SU-DHL-6 (cell line): ENCODE results near the gene PLA2G4B.

Source experiments
- CTCF ChIP-seq: fragments of 200-600 bp; sonication (generic); IDR thresholded peaks from one replicate; pipeline ENCODE4 v1.5.1; 2017; ENCODE audit warnings: antibody characterized with exemption, mild to moderate bottlenecking, low read length, moderate library complexity; ENCODE audit not compliant: insufficient read depth, poor library complexity, severe bottlenecking
- EZH2phosphoT487 ChIP-seq: fragments of 200-600 bp; sonication (generic), shearing (Covaris generic); conservative IDR thresholded peaks from 2 replicates; pipeline ENCODE4 v1.6.1; 2018; ENCODE audit warnings: mild to moderate bottlenecking, antibody characterized with exemption, low read length, moderate library complexity, mixed read lengths

DNA sequence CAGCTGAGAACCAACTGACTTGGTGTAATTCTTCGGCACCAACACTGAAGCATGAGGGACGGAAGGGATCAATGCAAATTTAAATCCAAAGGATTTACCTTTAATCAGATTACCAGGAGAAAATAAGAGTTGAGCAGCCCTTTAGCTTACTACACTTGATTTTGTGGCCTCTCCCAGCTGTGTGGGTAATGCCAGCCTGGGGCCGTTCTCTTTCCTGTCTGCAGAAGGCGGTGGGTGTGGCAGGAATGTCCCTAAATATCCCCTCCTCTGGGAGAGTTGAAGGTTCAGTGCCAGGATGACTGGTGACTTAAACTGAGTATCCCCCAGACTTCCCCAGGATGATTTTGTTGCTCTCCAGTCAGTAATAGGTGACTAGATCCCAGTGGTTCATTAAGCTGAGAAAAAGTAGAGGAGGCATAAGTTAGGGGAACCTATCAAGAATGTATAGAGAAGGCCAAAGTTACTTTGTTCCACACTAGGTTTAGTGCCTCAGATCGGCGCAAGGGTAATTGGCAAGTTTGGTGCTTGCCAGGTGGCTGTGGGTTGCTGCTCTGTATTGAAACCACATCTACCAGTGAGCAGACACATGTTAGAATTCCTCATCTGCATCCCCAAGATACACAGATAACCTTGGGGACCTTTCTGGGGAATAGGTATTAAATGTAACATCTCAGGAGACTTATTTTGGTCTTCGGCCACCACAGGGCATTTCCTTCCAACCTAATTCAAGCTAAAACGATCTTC, 41.3 kb upstream of the PLA2G4B start:
- TF ChIP-seq EZH2phosphoT487 (no peak), CTCF (no peak)
